Keratinocyte (primary cell): ENCODE data around the gene MCM6. TPM values are rescaled to one million over a fixed set of nuclear protein-coding genes. Genes with fewer than 3 reads are reported as not detected.

Source experiments
- DNase-seq: peaks from one replicate; pipeline ENCODE4 v3.0.0-alpha.2; 2011; ENCODE audit warnings: low read depth, missing footprints, low spot score
- FAIRE-seq: peaks from 2 replicates; lab custom pipeline; 2011; peaks lifted over from hg19 to GRCh38; lab: Jason Lieb, UNC
- H2AFZ ChIP-seq: 2 replicates; pipeline ENCODE4 v1.6.0; 2012; ENCODE audit warnings: low read length, control low read depth, inconsistent platforms; ENCODE audit not compliant: control insufficient read depth
- H3K27ac ChIP-seq: 2 replicates; pipeline ENCODE4 v1.5.1; 2011; ENCODE audit warnings: low read length; ENCODE audit not compliant: control insufficient read depth, insufficient read depth
- H3K27me3 ChIP-seq: 3 replicates; pipeline ENCODE4 v1.6.0; 2011; ENCODE audit warnings: low read length; ENCODE audit not compliant: control insufficient read depth, insufficient read depth; ENCODE audit errors: extremely low read depth
- H3K36me3 ChIP-seq, 2 experiments: 2 replicates in 1 of 2; 3 replicates in 1 of 2; pipeline ENCODE4 v1.5.1; 2011; ENCODE audit warnings: low read length in 2 of 2, mild to moderate bottlenecking in 1 of 2; ENCODE audit not compliant: control insufficient read depth in 2 of 2, insufficient read depth in 2 of 2; ENCODE audit errors: extremely low read depth in 1 of 2
- H3K4me1 ChIP-seq: 3 replicates; pipeline ENCODE4 v1.5.1; 2011; ENCODE audit warnings: low read length; ENCODE audit not compliant: control insufficient read depth, insufficient read depth; ENCODE audit errors: extremely low read depth
- H3K4me2 ChIP-seq: 3 replicates; pipeline ENCODE4 v1.6.0; 2011; ENCODE audit warnings: low read depth, low read length; ENCODE audit not compliant: control insufficient read depth, insufficient read depth; ENCODE audit errors: extremely low read depth
- H3K4me3 ChIP-seq, 3 experiments: fragments of 200-600 bp in 1 of 3; sonication (generic) in 1 of 3; 2 replicates in 2 of 3; 3 replicates in 1 of 3; pipeline ENCODE4 v1.5.1; 2011 to 2016; ENCODE audit warnings: low read length in 3 of 3, mild to moderate bottlenecking in 3 of 3, control low read depth in 2 of 3, inconsistent platforms in 1 of 3, low read depth in 1 of 3, mixed read lengths in 1 of 3, mixed run types in 1 of 3, moderate library complexity in 1 of 3; ENCODE audit not compliant: control insufficient read depth in 2 of 3, insufficient read depth in 2 of 3; ENCODE audit errors: extremely low read depth in 1 of 3
- H3K79me2 ChIP-seq: 2 replicates; pipeline ENCODE4 v1.6.0; 2012; ENCODE audit warnings: low read length; ENCODE audit not compliant: control insufficient read depth, insufficient read depth
- H3K9ac ChIP-seq: 3 replicates; pipeline ENCODE4 v1.6.0; 2011; ENCODE audit warnings: low read length; ENCODE audit not compliant: control insufficient read depth, insufficient read depth; ENCODE audit errors: extremely low read depth
- H3K9me1 ChIP-seq: 3 replicates; pipeline ENCODE4 v1.6.0; 2011; ENCODE audit warnings: low read length; ENCODE audit not compliant: control insufficient read depth, insufficient read depth; ENCODE audit errors: extremely low read depth
- H3K9me3 ChIP-seq: 2 replicates; pipeline ENCODE4 v1.5.1; 2012; ENCODE audit warnings: low read depth, low read length; ENCODE audit not compliant: control insufficient read depth
- H4K20me1 ChIP-seq: 3 replicates; pipeline ENCODE4 v1.6.0; 2011; ENCODE audit warnings: low read length; ENCODE audit not compliant: control insufficient read depth, insufficient read depth; ENCODE audit errors: extremely low read depth
- CTCF ChIP-seq, 3 experiments: IDR thresholded peaks in 1 of 3; conservative IDR thresholded peaks in 1 of 3; optimal IDR thresholded peaks in 1 of 3; 2 replicates in 2 of 3; 3 replicates in 1 of 3; pipeline versions ENCODE3 to v1.5.1; 2011; ENCODE audit warnings: low read length in 3 of 3, mild to moderate bottlenecking in 3 of 3, moderate library complexity in 2 of 3, control low read depth in 1 of 3, inconsistent platforms in 1 of 3; ENCODE audit not compliant: insufficient read depth in 2 of 3; ENCODE audit errors: extremely low read depth in 1 of 3
- EZH2 ChIP-seq: IDR thresholded peaks from one replicate; pipeline ENCODE4 v1.6.1; 2012; ENCODE audit warnings: inconsistent platforms, mild to moderate bottlenecking, low read length, moderate library complexity
- dilution Hi-C: fragments of 300-500 bp; cut with MboI; formaldehyde crosslinking; loops from one replicate; pipeline ENCODE4 v1.7.0; 2020; ENCODE audit warnings: low sequenced_read_pairs; ENCODE audit not compliant: extremely low pct_ligation_motif_present
- polyA plus RNA-seq, 5 experiments: library from polyadenylated mRNA; depleted of rRNA in 3 of 5; stranded (reverse) in 3 of 5; stranded (forward) in 1 of 5; unstranded in 1 of 5; fragments of >200 nt; gene quantifications; 1 replicate in 1 of 5; 2 replicates in 3 of 5; 3 replicates in 1 of 5; pipeline versions ENCODE4 v1.2.1 to v1.2.3, GENCODE V29; 2011 to 2012; ENCODE audit warnings: missing spikeins in 2 of 5, low read depth in 1 of 5, low replicate concordance in 1 of 5

Gene MCM6
- polyA plus RNA-seq, 1 donor (not counting 4 experiments of a cell fraction or from before 2014, with no cell fraction given), result 23.2 TPM

- no peak overlapping the region for H3K4me2 ChIP-seq
- H3K27ac ChIP-seq, result no peak overlapping the region
- no peak overlapping the region for H2AFZ ChIP-seq
- H3K9me1 ChIP-seq, result no peaks in the 10 kb centered on the region
- dilution Hi-C loops, result no loop called here
- no peaks in the 10 kb centered on the region for H4K20me1 ChIP-seq
- peaks cover 2 to 9% of the 10 kb centered on the region in 2 experiments for H3K36me3 ChIP-seq
- no peaks in the 10 kb centered on the region for H3K4me1 ChIP-seq
- no peak overlapping the region for H3K9ac ChIP-seq
- H3K4me3 ChIP-seq, result no peak overlapping the region
- H3K9me3 ChIP-seq, result no peaks in the 10 kb centered on the region
- H3K79me2 ChIP-seq, result no peaks in the 10 kb centered on the region
- TF ChIP-seq CTCF (optimal IDR thresholded peaks at IDR 0.05 in 1 of 3, IDR thresholded peaks at IDR 0.05 in 1 of 3, conservative IDR thresholded peaks at IDR 0.05 in 1 of 3; ENCODE audit: extremely low read depth in 1 of 3, insufficient read depth in 2 of 3, low read length in 3 of 3), result no peak
- no peak for TF ChIP-seq EZH2
- DNase-seq, result no peak
- no peaks in the 10 kb centered on the region for H3K27me3 ChIP-seq
- FAIRE-seq, result no peak
These were observed 24.4 kb downstream of the MCM6 start for GRCh38 chr2:135851858-135852257.

- H3K79me2 ChIP-seq, result no peaks in the 10 kb centered on the region
- H3K4me1 ChIP-seq, result no peaks in the 10 kb centered on the region
- no peaks in the 10 kb centered on the region for H3K9me1 ChIP-seq
- no peak for TF ChIP-seq EZH2
- FAIRE-seq (peak; percentile 13), DNase-seq (no peak)
- peaks cover 0 to 6% of the 10 kb centered on the region in 2 experiments for H3K36me3 ChIP-seq
- H2AFZ ChIP-seq, result no peak overlapping the region
- no peaks in the 10 kb centered on the region for H4K20me1 ChIP-seq
- no peak overlapping the region for H3K27ac ChIP-seq
- H3K4me3 ChIP-seq, result no peak overlapping the region
- no peaks in the 10 kb centered on the region for H3K9me3 ChIP-seq
- dilution Hi-C loops, result no loop called here
- no peaks in the 10 kb centered on the region for H3K27me3 ChIP-seq
- H3K4me2 ChIP-seq, result no peak overlapping the region
- no peak overlapping the region for H3K9ac ChIP-seq
These were observed 25.2 kb downstream of the MCM6 start for GRCh38 chr2:135850892-135851668.
